ENCODE measurements around the gene RCBTB1. TPM values are rescaled to one million over a fixed set of nuclear protein-coding genes. Genes with fewer than 3 reads are reported as not detected.

Gene RCBTB1
- total RNA-seq, 1 donor from 2014 or later: 20.6 TPM

- Mint-ChIP-seq H3K27me3 (ENCODE audit: low read depth) (no peaks in the 10 kb centered on the region), H3K27ac (ENCODE audit: unreplicated experiment) (no peak overlapping the region), H3K4me1 (ENCODE audit: low read depth) (no peaks in the 10 kb centered on the region), H3K4me3 (ENCODE audit: unreplicated experiment) (no peak overlapping the region), H3K9me3 (ENCODE audit: low read depth) (no peaks in the 10 kb centered on the region), H3K36me3 (ENCODE audit: low read depth) (peaks cover 37% of the 10 kb centered on the region)
- no peak for DNase-seq (ENCODE audit: low spot score)
- no peak for TF ChIP-seq CTCF (IDR thresholded peaks at IDR 0.05)
These were observed 49.0 kb downstream of the RCBTB1 start for GRCh38 chr13:49536144-49536873.

GRCh38 chr13:49533591-49534269 lies 51.6 kb downstream of the RCBTB1 start:
- Mint-ChIP-seq H3K27me3 (ENCODE audit: low read depth) (no peaks in the 10 kb centered on the region), H3K36me3 (ENCODE audit: low read depth) (peaks cover 31% of the 10 kb centered on the region), H3K4me1 (ENCODE audit: low read depth) (no peaks in the 10 kb centered on the region), H3K27ac (ENCODE audit: unreplicated experiment) (no peak overlapping the region), H3K9me3 (ENCODE audit: low read depth) (no peaks in the 10 kb centered on the region), H3K4me3 (ENCODE audit: unreplicated experiment) (no peak overlapping the region)
- DNase-seq (ENCODE audit: low spot score): no peak
- no peak for TF ChIP-seq CTCF (IDR thresholded peaks at IDR 0.05)

GRCh38 chr13:49533011-49533410 lies 52.3 kb downstream of the RCBTB1 start:
- no peak for DNase-seq (ENCODE audit: low spot score)
- Mint-ChIP-seq H3K9me3 (ENCODE audit: low read depth) (no peaks in the 10 kb centered on the region), H3K27me3 (ENCODE audit: low read depth) (no peaks in the 10 kb centered on the region), H3K36me3 (ENCODE audit: low read depth) (peaks cover 30% of the 10 kb centered on the region), H3K27ac (ENCODE audit: unreplicated experiment) (no peak overlapping the region), H3K4me1 (ENCODE audit: low read depth) (no peaks in the 10 kb centered on the region), H3K4me3 (ENCODE audit: unreplicated experiment) (no peak overlapping the region)
- no peak for TF ChIP-seq CTCF (IDR thresholded peaks at IDR 0.05)

- H3K27ac Mint-ChIP-seq (ENCODE audit: unreplicated experiment): no peak overlapping the region
- no peaks in the 10 kb centered on the region for H3K27me3 Mint-ChIP-seq (ENCODE audit: low read depth)
- H3K36me3 Mint-ChIP-seq (ENCODE audit: low read depth): peaks cover 26% of the 10 kb centered on the region
- no peaks in the 10 kb centered on the region for H3K4me1 Mint-ChIP-seq (ENCODE audit: low read depth)
- DNase-seq (ENCODE audit: low spot score): no peak
- no peaks in the 10 kb centered on the region for H3K9me3 Mint-ChIP-seq (ENCODE audit: low read depth)
- TF ChIP-seq CTCF (IDR thresholded peaks at IDR 0.05): no peak
- no peak overlapping the region for H3K4me3 Mint-ChIP-seq (ENCODE audit: unreplicated experiment)
These were observed 52.8 kb downstream of the RCBTB1 start for GRCh38 chr13:49532593-49532992.

GRCh38 chr13:49530457-49530856 lies 54.9 kb downstream of the RCBTB1 start:
- H3K4me1 Mint-ChIP-seq (ENCODE audit: low read depth): peaks cover 3% of the 10 kb centered on the region
- H3K4me3 Mint-ChIP-seq (ENCODE audit: unreplicated experiment): no peak overlapping the region
- H3K27me3 Mint-ChIP-seq (ENCODE audit: low read depth): no peaks in the 10 kb centered on the region
- DNase-seq (ENCODE audit: low spot score): no peak
- H3K27ac Mint-ChIP-seq (ENCODE audit: unreplicated experiment): no peak overlapping the region
- TF ChIP-seq CTCF (IDR thresholded peaks at IDR 0.05): no peak
- H3K9me3 Mint-ChIP-seq (ENCODE audit: low read depth): no peaks in the 10 kb centered on the region
- H3K36me3 Mint-ChIP-seq (ENCODE audit: low read depth): peaks cover 18% of the 10 kb centered on the region
